Activated CD4-positive, alpha-beta T cell treated with anti-CD3 and anti-CD28 coated beads, Interleukin-2, Interleukin-6, amounts not matched to agents 100 ng/mL and 50 ng/mL, durations not matched to agents 16 hours and 8 hours (primary cell): ENCODE measurements around the gene SLC22A6.
A peak's percentile ranks its signal among the peaks of the same experiment; 100 is the strongest.

Source experiments
- DNase-seq: peaks from one replicate; pipeline ENCODE4 v3.0.0-alpha.2; 2020

The SLC22A6 gene

GRCh38 chr11:62984451-62984991 lies at the start of gene SLC22A6:
SLC22A6 (minus strand) TSS chr11:62984967; CDS start chr11:62984690, 277 bp downstream.
- DNase-seq = no peak

GRCh38 chr11:63032457-63032856 lies 47.7 kb upstream of the SLC22A6 start:
- DNase-seq = no peak

GRCh38 chr11:63023841-63024648 lies 39.3 kb upstream of the SLC22A6 start:
- DNase-seq = peak; percentile 87

- no peak for DNase-seq
These were observed 38.6 kb upstream of the SLC22A6 start for GRCh38 chr11:63023222-63023814.

GRCh38 chr11:63022441-63022840 lies 37.7 kb upstream of the SLC22A6 start:
- no peak for DNase-seq

- peak; percentile 55 for DNase-seq
These were observed 36.0 kb upstream of the SLC22A6 start for GRCh38 chr11:63020671-63021291.

GRCh38 chr11:63019506-63019905 lies 34.7 kb upstream of the SLC22A6 start:
- DNase-seq = no peak

GRCh38 chr11:63017306-63017974 lies 32.7 kb upstream of the SLC22A6 start:
- DNase-seq = no peak

- DNase-seq = no peak
These were observed 30.9 kb upstream of the SLC22A6 start, which contains the start of gene SLC22A8 for GRCh38 chr11:63015521-63016215. SLC22A8 (minus strand) TSS chr11:63015841; CDS start chr11:63014958, 883 bp downstream.

- no peak for DNase-seq
These were observed 29.8 kb upstream of the SLC22A6 start for GRCh38 chr11:63014408-63015055.

GRCh38 chr11:63012839-63013238 lies 28.1 kb upstream of the SLC22A6 start:
- no peak for DNase-seq

GRCh38 chr11:63012430-63012829 lies 27.7 kb upstream of the SLC22A6 start:
- no peak for DNase-seq

GRCh38 chr11:63010934-63011439 lies 26.2 kb upstream of the SLC22A6 start:
- no peak for DNase-seq

- DNase-seq = no peak
These were observed 23.2 kb upstream of the SLC22A6 start for GRCh38 chr11:63007920-63008319.

GRCh38 chr11:63001456-63001855 lies 16.7 kb upstream of the SLC22A6 start:
- DNase-seq = no peak

- no peak for DNase-seq
These were observed 14.9 kb upstream of the SLC22A6 start for GRCh38 chr11:62999649-63000048.

GRCh38 chr11:62999156-62999555 lies 14.4 kb upstream of the SLC22A6 start:
- DNase-seq = no peak

- no peak for DNase-seq
These were observed 11.5 kb upstream of the SLC22A6 start for GRCh38 chr11:62996271-62996670.

- no peak for DNase-seq
These were observed 10.0 kb upstream of the SLC22A6 start for GRCh38 chr11:62994775-62995174.

- no peak for DNase-seq
These were observed 3.5 kb upstream of the SLC22A6 start for GRCh38 chr11:62988276-62988675.

- DNase-seq = no peak
These were observed 429 bp upstream of the SLC22A6 start for GRCh38 chr11:62985041-62985750.
